Measurements from ENCODE around the gene STPG3. TPM values are rescaled to one million over a fixed set of nuclear protein-coding genes. Genes with fewer than 3 reads are reported as not detected.

STPG3 gene
- total and polyA plus RNA-seq, 2 of the 8 experiments (the other 6 are each of a cell fraction or from before 2014, with no cell fraction given), result not detected

DNA sequence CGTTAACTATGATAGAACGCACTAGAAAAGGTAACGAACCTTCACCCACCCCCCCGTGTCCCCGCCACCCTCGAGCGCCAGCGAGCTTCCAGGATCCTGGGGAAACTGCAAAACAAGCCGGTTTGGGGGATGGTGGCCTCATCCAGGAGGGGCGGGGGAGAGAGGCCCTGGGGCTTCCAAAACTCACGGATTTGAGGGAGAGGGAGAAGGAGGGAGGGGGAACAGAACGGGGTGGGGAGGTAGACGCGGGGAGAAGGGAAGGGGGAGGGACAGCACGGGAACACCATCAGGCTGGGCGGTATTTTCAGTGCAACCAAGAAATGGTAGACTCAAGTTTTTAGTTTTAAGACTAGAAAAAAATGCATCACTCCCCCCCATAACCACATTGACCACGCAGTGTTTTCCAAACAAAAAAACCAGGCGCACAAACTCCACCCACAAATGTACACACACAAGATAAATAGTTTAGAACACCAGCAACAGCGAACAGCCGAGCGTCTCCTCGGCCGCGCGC, 49.5 kb downstream of the STPG3 start:
- POLR2A ChIA-PET (ENCODE audit: partially characterized antibody), result interaction anchor here (0.6 to 10.0 kb wide), 11 partner anchors 14 to 162 kb away, joined by 3 to 129 read pairs (median 5); partner anchors contain the start of gene TOR4A
- 0% methylated on average over 19 of the region's 25 CpGs; no CpG with 5 or more reads in 1 of the 2 experiments for WGBS, 2 experiments (ENCODE audit: extremely low coverage in 1 of 2, insufficient coverage in 1 of 2, insufficient read length in 1 of 2, insufficient replicate concordance in 2 of 2, low coverage in 1 of 2, low lambda C conversion rate in 2 of 2, missing lambda C conversion rate in 1 of 2)
- TF ChIP-seq, protein P1, sequence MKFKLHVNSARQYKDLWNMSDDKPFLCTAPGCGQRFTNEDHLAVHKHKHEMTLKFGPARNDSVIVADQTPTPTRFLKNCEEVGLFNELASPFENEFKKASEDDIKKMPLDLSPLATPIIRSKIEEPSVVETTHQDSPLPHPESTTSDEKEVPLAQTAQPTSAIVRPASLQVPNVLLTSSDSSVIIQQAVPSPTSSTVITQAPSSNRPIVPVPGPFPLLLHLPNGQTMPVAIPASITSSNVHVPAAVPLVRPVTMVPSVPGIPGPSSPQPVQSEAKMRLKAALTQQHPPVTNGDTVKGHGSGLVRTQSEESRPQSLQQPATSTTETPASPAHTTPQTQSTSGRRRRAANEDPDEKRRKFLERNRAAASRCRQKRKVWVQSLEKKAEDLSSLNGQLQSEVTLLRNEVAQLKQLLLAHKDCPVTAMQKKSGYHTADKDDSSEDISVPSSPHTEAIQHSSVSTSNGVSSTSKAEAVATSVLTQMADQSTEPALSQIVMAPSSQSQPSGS (IDR thresholded peaks at IDR 0.05; ENCODE audit: low read length), result no peak
- TF ChIP-seq TEAD4 (IDR thresholded peaks at IDR 0.05; ENCODE audit: low read depth, low read length), result no peak
- TF ChIP-seq ZNF274 (IDR thresholded peaks at IDR 0.05; ENCODE audit: borderline replicate concordance, extremely low read depth, low read length), result no peak
- no peak for TF ChIP-seq RFX5 (IDR thresholded peaks at IDR 0.05; ENCODE audit: borderline replicate concordance, low read depth, low read length)
- peak; percentile 59; the same call in 1 of the 2 replicates for TF ChIP-seq KDM1A (IDR thresholded peaks at IDR 0.05; ENCODE audit: borderline replicate concordance, low read length)
- TF ChIP-seq SIN3A (conservative IDR thresholded peaks at IDR 0.05 in 1 of 2, IDR thresholded peaks at IDR 0.05 in 1 of 2; ENCODE audit: low read depth in 1 of 2, low read length in 2 of 2), result peak in 1 of 2 experiments; percentile 23; a peak in 1 of 4 replicates
- TF ChIP-seq SAP30 (IDR thresholded peaks at IDR 0.05; ENCODE audit: insufficient read depth, insufficient replicate concordance, low read length), result no peak
- no peak for TF ChIP-seq SP1 (IDR thresholded peaks at IDR 0.05; ENCODE audit: low read depth, low read length)

More for the DNA sequence above, 49.5 kb downstream of the STPG3 start:
- peak in 1 of 2 experiments; percentile 58 for DNase-seq (ENCODE audit: low read depth in 1 of 2, low spot score in 2 of 2)
- no peak overlapping the region for H2AFZ ChIP-seq (ENCODE audit: low read length)
- no peak overlapping the region for H4K5ac ChIP-seq (ENCODE audit: insufficient read length, low read depth, low read length)
- H3K79me2 ChIP-seq (ENCODE audit: control insufficient read depth in 1 of 2, insufficient read depth in 2 of 2, low read length in 2 of 2), result peaks cover 0 to 3% of the 10 kb centered on the region in 2 experiments; a peak in 1 of 4 replicates
- H3K9ac ChIP-seq (replicated peaks in 1 of 4; ENCODE audit: extremely low read depth in 1 of 4, low read depth in 3 of 4, low read length in 3 of 4), result peak overlapping the region in 3 of 4 experiments; percentile 60 to 68 (median 61); a peak in 4 of 7 replicates
- peak overlapping the region; percentile 71 for H3K18ac ChIP-seq (ENCODE audit: extremely low read depth, low read length)
- H2AK5ac ChIP-seq (ENCODE audit: low read depth, low read length), result no peak overlapping the region
- H3K23me2 ChIP-seq (ENCODE audit: low read depth, low read length), result peaks cover 13% of the 10 kb centered on the region
- H2BK12ac ChIP-seq (ENCODE audit: low read depth, low read length), result no peak overlapping the region
- H3K79me1 ChIP-seq (ENCODE audit: low read depth, low read length), result peaks cover 3% of the 10 kb centered on the region
- no peak overlapping the region for H4K91ac ChIP-seq (replicated peaks; ENCODE audit: insufficient read length, low read length)
- peaks cover 3 to 11% of the 10 kb centered on the region in 2 experiments for H4K20me1 ChIP-seq (replicated peaks in 1 of 2; ENCODE audit: control insufficient read depth in 1 of 2, insufficient read depth in 2 of 2, low read length in 2 of 2)
- FAIRE-seq, result no peak
- no peak overlapping the region for H3K4ac ChIP-seq (replicated peaks; ENCODE audit: insufficient read length, low read depth, low read length)
- H3K14ac ChIP-seq (ENCODE audit: insufficient read length), result no peak overlapping the region
- 0 out of 2 replicates have a peak overlapping the region, but pooled peaks have one; percentile 33 for H3K27ac ChIP-seq (ENCODE audit: low read depth, low read length)
- H3K9me3 ChIP-seq (ENCODE audit: insufficient read depth in 2 of 2, low read depth in 1 of 2, low read length in 1 of 2), result no peaks in the 10 kb centered on the region
- peak overlapping the region; percentile 45 for H2BK120ac ChIP-seq (replicated peaks; ENCODE audit: low read depth, low read length)
- H2BK15ac ChIP-seq (ENCODE audit: low read length), result no peak overlapping the region
- H3K4me3 ChIP-seq (ENCODE audit: extremely low read depth in 1 of 4, insufficient read depth in 2 of 4, low read depth in 3 of 4, low read length in 4 of 4), result peak overlapping the region; percentile 83 to 97 (median 84)
- H2BK5ac ChIP-seq (ENCODE audit: low read depth, low read length), result no peak overlapping the region
- H3K4me1 ChIP-seq (replicated peaks in 1 of 4; ENCODE audit: control insufficient read depth in 3 of 4, insufficient read depth in 4 of 4, low read length in 3 of 4), result peaks cover 3 to 54% (median 47%) of the 10 kb centered on the region in 4 experiments
- H3K4me2 ChIP-seq (ENCODE audit: insufficient read depth in 1 of 2, low read depth in 2 of 2, low read length in 2 of 2), result peak overlapping the region; percentile 87 to 98
- no peak overlapping the region for H3K56ac ChIP-seq (replicated peaks; ENCODE audit: insufficient read length, low read depth, low read length)
- H3K23ac ChIP-seq (ENCODE audit: insufficient read length), result no peak overlapping the region
- CTCF ChIA-PET (ENCODE audit: partially characterized antibody), result interaction anchor here (1.4 to 4.7 kb wide), 4 partner anchors 14 to 108 kb away, joined by 4 to 55 read pairs (median 5); no protein-coding TSS in a partner anchor
- no peak overlapping the region for H2BK20ac ChIP-seq (ENCODE audit: low read length)
- no peaks in the 10 kb centered on the region for H3K36me3 ChIP-seq (ENCODE audit: control insufficient read depth in 2 of 4, insufficient read depth in 4 of 4, low read length in 3 of 4)
- peaks cover 0 to 28% (median 12%) of the 10 kb centered on the region in 4 experiments; a peak in 5 of 7 replicates for H3K27me3 ChIP-seq (replicated peaks in 1 of 4; ENCODE audit: control insufficient read depth in 3 of 4, extremely low read depth in 1 of 4, insufficient read depth in 3 of 4, low read length in 3 of 4)
- H4K8ac ChIP-seq (ENCODE audit: extremely low read depth, insufficient read depth, low read length), result peak overlapping the region; percentile 31; the same call in 1 of the 2 replicates

Measured in H1 (cell line).